HG03442 (cell line): ENCODE measurements around the gene STAT2.
A peak's percentile ranks its signal among the peaks of the same experiment; 100 is the strongest.
"Not testable (repeated sequence)": the region's sequence is repeated elsewhere in the genome, so short reads cannot be mapped to it uniquely, and the experiment has no call there.

Source experiments
- ATAC-seq: cut with Tn5 transposase; IDR thresholded peaks from one replicate; pipeline ENCODE4 v1.9.1; 2021; ENCODE audit warnings: mild to moderate bottlenecking, moderate library complexity; ENCODE audit not compliant: unreplicated experiment

The STAT2 gene

DNA sequence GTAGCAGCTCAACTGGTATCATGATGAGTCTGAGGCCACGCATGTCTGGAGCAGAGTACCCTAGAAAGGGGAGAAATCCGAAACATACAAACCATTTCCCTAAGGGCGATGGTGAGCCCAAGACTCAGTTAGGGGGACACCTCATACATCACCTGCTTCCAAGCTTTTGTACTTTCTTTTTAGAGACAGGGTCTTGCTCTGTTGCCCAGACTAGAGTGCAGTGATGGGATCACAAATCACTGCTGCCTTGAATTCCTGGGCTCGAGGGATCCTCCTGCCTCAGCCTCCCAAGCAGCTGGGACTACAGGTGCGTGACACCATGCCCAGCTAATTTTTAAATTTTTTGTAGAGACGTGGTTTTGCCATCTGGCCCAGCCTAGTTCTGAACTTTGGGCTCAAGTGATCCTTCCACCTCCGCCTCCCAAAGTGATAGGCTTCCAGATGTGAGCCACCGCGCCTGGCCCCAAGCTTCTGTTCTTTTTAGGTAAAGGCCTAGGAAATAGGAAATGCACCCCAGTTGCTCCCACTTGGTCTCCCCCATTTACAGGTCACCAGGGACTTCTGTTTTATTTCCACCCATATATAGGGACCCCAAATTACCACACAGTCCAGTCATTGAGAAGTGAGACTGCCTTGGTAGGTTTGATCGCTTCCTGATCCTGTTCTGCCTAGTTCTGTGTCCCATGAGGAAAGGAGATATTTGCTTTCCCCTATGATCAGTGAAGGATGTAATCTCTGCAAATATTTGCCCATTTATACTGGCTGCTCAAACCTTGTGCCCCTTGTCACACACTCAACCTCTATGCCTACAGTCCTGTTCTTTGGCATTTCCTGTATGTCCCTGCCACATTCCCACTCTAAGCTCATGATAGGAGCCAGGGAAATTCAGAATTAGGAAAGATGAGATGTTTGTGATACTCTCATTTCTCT, 2.5 kb upstream of the STAT2 start, which contains the start of gene APOF:
TSS of gene APOF (minus strand) at position 728 of the 930 bp plus-strand sequence. CDS start at position 616, 112 bp downstream.
- ATAC-seq, result no peak

DNA sequence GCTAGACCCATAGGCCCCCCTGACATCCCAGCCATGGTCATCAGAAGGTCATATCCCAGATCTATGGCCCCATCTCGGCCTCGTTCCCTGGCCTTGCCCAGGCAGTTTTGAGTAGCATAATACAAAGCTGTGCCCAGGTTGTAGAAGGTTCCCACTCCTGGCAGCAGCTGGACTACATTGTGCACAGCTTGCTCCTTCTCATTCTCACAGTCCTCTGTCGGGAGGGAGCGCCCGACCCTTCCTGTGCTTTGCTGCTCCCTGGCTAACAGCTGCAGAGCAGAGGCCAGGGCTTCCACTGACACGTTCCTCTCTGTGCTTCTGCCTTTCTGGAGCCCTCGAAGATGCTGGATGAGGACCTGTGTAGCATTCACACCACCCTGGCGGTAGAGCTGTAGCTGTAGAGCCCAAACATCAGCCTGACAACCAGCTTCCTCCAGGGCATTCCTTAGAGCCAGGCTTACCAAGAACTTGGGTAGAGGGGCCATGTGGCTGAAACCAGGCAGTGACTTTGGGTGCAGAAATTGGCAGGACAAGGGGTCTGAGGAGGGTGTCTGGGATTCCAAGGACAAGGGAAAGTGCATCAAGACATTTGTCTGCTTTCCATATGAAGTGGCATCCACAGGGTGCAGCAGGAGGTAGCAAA, 1.7 kb upstream of the STAT2 start:
- no peak for ATAC-seq

DNA sequence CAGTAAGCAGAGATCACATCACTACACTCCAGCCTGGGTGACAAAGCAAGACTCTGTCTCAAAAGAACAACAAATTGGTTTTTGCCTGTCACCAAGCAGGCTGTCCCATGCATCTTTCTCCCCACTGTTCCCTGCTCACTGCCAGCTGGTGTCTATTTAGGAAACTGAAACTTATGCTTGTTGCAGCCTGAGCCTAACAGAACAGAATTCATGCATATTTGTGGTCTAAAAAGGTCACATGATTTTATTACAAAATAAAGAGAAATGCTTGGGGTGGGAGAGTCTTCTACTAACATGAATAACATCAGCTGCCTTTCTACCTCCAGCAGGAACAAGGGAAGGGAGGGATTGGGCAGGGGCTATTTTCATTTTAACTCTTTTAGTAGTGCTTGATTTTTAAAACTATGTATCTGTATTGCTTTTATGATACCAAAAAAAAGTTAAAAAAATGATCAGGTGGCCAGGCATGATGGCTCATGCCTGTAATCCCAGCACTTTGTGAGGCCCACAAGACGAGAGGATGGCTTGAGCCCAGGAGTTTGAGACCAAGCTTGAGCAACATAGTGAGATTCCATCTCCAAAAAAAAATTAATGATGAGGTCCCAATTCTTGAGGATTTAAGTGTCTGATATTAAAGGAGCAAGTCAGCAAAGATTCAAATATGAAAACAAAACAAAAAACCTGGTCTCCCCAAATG, 923 bp downstream of the STAT2 start:
- no peak for ATAC-seq

DNA sequence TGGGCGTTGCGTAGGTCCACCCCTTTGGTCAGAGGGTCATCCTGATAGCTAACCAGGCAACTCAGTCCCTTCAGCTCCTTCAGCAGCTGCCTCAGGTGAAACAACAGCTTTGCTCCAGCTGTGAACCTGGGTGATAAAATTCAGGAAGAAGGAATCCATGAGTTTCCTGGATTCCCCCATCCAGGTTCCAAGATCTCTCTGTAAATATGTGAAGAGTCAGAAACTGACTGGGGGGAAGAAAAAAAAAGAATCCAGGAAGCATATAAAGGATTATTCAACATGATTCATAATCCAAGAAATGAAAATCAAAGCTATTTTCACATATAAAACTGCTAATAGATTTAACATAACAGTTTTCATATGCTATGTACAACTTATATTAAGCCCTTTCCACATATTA, 8.6 kb downstream of the STAT2 start:
- ATAC-seq, result no peak

DNA sequence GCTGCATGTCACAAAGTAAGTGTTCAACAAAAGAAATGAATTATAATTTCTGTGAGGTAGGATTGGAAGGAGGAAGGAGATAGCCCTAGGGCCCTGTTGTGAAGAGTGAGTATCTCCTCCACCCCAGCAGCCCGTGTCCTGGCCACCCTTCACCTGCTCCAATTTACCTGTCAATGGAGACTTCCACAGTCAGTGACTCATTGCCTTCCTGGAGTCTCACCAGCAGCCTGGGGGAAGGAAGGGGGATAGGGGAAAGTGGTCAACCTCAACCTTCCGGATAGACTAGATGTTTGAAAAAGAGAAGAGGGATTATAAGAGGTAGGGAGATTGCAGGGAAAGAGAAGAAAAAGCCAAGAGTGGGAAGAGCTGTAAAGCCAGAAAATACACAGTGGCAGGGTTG, 9.2 kb downstream of the STAT2 start:
- no peak for ATAC-seq

DNA sequence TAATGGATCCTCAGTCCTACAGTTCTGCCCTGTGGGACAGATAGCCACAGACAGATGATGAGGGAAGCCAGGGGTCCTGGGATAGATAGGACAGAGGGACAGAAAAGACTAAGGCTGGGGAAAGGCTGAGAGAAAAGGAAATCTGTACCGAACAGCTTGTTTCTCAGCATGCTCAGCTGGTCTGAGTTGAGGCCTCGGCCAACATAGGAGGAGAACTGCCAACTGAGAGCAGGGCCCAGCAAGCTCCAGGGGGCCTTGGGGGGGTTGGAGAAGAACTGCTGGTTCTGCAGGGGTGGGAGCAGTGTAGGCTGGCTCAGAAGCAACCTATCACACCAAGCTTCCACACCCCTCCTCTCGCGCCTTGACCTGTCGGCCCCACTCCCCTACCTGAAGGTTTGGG, 11.1 kb downstream of the STAT2 start:
- no peak for ATAC-seq

DNA sequence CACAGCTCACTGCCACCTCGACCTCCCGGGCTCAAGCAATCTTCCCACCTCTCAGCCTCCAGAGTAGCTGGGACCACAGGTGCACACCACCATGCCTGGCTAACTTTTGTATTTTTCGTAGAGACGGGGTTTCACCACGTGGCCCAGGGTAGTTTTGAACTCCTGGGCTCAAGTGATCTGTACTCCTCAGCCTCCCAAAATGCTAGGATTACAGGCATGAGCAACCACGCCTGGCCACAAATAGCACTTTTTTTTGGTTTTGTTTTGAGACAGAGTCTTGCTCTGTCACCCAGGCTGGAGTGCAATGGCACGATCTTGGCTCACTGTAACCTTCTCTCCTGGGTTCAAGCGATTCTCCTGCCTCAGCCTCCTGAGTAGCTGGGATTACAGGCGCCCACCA, 12.7 kb downstream of the STAT2 start:
- not testable (repeated sequence) for ATAC-seq

DNA sequence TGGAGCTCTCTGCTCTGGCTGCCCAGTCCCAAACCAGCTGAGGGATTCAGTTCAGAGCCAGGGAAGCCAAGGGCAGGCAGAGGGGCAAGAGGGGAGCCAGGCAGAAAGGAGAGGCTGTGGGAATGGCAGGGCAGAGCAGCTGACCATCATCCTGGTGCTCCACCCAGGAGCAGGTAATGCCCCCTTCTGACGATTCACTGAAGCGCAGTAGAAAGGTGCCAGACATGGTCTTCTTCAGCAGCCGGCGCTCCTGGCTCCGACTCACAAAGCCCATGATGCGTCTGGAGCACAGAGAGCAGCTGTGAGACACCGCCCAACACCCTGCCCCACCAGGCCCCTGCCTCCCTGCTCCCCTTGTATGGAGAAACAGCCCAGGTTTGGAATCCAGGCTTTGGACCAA, 13.2 kb downstream of the STAT2 start:
- ATAC-seq, result no peak

DNA sequence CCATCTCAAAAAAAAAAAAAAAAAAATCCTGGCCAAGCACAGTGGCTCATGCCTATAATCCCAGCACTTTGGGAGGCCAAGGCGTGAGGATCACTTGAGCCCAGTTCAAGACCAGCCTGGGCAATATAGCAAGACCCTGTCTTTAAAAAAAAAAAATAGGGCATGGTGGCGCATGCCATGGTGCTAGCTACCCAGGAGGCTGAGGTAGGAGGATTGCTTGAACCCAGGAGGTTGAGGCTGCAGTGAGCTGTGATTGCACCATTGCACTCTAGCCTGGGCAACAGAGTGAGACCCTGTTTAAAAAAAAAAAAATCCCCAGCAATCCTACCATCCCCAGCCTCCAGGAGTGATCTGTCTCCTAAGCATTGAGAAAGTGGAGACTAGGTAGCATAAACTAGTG, 17.6 kb downstream of the STAT2 start:
- ATAC-seq, result not testable (repeated sequence)

DNA sequence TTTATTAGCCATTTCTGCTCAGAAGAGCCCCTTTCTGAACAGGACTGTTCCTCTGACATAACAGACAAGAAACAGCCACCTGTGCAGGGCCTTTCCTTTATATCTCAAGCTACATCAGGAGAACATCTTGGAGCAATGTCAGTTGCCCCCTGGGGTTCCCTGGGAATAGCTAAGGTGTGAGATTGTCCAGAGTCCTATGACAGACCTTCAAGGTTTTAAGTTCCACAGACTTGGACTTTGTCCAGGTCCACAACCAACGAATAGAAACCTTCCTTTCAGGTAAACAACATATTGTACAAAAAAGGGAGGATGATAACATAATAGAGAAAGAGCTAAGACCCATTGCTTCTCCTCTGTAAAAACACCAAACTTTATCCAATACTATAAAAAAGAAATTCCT, 18.3 kb downstream of the STAT2 start:
- no peak for ATAC-seq

DNA sequence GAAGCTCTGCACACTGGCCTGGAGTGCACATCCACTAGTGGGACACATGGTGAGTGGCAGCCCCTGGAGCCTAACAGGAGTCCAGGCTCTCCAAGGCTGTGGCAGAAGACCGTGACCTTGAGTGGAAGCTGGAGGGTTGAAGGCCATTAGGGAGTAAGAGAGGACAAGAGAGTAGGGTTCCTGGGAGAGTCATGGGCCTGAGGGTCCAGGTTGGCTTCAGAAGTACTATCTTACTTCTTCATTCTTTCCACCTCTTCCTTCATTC, 20.8 kb downstream of the STAT2 start:
- ATAC-seq, result no peak

DNA sequence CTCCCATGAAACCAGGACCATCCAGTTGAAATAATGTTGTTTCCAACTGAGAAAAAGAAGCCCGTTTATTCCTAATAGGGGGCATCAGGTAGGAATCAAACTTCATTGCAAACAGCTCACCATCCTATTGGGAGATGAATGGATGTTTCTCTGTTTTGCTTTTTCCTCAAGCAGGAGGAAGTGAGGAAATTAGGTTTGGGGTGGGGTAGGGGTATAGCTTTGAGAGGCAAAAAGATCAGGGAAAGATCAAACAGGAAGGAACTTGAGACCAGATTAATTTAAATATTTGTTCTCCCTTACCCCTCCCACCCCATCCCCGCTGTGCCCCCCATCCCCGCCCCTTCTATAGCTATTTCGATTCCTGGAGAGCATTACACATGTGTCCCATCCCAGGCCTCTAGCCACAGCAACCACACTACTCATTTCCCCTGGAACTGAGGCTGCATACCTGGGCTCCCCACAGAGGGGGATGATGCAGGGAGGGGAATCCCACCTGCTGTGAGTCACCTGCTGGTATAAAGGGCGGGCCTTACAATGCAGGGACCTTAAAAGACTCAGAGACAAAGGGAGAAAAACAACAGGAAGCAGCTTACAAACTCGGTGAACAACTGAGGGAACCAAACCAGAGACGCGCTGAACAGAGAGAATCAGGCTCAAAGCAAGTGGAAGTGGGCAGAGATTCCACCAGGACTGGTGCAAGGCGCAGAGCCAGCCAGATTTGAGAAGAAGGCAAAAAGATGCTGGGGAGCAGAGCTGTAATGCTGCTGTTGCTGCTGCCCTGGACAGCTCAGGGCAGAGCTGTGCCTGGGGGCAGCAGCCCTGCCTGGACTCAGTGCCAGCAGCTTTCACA, 21.4 kb downstream of the STAT2 start, which contains the start of gene IL23A:
TSS of gene IL23A (plus strand) at position 577 of the 850 bp plus-strand sequence. CDS start at position 738, 161 bp downstream.
- ATAC-seq, result peak; percentile 38

DNA sequence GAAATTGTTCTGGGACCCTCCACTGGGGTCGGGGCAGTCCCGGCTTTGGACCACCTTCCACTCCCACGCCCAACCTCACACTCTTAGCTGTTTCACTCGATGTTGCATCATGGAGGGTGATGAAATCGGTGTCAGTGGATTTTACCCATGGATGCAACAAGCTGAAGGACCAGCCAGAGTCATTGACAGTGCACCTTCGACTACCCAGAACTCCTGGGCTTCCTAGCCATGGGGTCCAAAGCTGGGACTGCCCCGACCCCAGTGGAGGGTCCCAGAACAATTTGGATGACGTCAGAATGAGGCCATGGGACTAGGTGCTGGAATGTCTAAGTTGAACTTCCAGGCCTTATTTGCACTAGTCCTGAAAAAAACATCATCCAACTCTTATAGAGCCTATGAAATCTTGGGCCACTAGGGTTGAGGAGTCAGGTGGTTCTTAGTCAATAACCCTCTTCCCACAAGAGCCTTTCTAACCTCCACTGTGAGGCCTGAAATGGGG, 22.1 kb downstream of the STAT2 start:
- ATAC-seq, result no peak

DNA sequence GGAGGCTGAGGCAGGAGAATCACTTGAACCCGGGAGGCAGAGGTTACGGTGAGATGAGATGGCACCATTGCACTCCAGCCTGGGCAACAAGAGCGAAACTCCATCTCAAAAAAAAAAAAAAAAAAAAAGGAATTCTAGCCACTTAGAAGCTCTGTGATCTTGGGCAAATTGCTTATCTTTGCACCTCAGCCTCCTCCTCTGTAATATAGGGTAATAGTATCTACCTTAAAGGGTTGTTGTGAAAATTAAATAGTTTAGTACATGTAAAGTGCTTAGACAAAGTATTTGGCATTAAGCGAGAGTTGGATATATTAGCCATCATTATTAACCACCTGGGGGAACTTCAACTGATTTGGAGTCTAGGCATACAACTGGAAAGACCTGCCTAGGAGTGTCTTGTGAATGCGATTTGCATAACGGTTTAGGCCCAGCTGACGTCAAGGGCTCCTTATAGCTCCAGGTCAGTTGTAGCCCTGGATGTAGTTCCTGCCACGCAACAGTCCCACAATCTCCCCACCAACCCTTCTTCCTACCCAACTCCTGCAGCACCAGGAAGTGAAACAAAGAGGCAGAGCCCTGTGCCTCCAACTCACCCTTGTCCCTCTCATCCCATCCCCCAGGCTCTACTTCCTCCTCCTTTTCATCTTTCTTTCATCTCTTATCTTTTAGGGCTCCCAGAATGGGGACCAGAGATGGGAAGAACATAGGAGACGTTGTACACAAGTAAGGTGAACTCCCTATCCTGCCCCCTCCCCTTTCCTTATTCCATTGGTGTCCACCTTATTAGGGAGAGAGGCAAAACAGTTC, 23.3 kb downstream of the STAT2 start:
- no peak for ATAC-seq

DNA sequence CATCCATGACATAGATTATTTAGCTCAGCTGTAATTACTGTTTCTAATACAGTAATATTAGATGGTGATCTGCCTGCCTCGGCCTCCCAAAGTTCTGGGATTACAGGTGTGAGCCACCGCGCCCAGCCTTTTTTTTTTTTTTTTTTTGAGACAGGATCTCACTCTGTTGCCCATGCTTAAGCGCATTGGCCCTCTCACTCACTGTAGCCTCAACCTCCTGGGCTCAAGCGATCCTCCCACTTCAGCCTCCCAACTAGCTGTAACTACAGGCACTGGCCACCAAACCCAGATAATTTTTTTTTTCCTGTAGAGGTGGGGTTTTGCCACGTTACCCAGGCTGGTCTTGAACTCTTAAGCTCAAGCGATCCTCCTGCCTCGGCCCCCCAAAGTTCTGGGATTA, 24.4 kb downstream of the STAT2 start:
- not testable (repeated sequence) for ATAC-seq

DNA sequence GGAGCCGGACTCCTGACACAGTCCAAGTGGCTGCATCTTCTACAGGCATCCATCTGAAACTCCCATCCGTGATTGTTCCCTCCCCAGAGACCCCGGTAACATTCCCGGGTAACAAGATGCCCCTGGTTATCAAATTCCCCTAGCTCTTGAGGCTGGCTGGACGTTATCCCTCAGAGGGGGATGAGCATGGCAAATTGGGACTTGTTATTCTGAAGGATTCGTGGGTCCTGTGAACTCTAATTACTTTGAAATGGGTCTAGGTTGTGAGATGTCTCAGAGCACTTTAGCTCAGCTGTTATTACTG, 25.5 kb downstream of the STAT2 start:
- no peak for ATAC-seq

DNA sequence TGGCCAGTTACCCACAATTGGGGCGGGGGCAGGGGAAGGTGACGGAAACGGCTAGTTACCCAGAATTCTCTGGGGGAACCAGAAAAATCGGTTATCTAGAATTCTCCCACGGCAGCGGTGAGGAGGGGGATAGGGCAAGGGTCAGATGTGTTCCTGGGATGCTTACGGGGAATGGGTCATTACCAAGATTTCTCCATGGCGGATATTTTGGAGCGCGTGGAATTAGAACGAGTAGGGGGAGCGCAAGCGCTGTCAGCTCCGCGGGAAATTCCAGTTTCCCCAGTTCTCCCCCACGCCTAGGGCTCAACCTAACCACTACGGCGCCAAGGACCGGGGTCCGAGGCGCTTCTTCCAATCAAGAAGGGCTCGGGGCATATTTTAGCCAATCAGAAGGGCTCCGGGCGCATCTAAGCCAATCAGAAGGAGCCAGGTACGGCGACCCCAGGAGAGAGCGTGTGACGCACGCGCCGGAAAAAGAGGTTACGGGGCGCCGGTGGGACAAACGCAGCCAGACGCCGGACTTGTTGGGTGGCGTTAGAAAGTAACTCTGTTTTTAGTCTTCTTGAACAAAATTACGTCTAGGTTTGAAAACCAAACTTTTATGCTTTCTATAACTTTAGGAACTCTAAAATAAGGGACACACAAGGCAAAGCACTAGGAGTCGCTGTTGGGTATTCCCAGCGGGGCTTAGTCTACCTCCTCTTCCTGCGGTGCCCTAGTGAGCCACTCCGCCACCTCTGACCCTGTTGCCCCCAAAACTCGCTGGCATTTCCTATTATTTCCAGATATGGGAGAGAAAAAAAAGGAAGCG, 26.0 kb downstream of the STAT2 start, which contains the start of gene PAN2:
TSS of gene PAN2 (minus strand) at position 322 of the 811 bp plus-strand sequence. CDS start 906 bp downstream, outside the sequence.
- ATAC-seq, result peak; percentile 92

DNA sequence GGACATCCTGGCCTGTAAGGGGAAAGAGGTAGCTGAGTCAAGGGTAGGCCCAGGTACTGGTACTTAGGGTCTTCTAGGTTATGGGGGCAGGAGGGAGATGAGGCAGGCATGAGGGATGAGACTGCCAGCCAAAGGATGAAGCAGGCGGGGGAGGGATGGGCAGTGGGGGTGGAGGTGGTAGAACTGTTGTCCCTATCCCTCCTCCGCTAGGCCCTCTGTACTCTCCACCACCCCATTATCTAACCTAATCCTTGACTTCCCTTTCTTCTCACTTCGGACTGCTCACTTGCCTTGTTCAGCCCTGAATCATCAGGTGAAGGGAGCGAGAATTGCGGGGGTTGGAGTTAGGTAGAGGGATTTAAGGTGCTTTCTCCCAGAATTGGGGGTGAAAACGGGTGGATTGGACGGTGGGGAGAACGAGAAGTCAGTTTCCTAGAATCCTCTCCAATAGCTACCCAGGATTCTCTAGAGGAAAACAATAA, 26.7 kb downstream of the STAT2 start:
- no peak for ATAC-seq
